ENCODE measurements around the gene IL1RAP.
"Not testable (repeated sequence)": the region's sequence is repeated elsewhere in the genome, so short reads cannot be mapped to it uniquely, and the experiment has no call there.

The IL1RAP gene, protein sequence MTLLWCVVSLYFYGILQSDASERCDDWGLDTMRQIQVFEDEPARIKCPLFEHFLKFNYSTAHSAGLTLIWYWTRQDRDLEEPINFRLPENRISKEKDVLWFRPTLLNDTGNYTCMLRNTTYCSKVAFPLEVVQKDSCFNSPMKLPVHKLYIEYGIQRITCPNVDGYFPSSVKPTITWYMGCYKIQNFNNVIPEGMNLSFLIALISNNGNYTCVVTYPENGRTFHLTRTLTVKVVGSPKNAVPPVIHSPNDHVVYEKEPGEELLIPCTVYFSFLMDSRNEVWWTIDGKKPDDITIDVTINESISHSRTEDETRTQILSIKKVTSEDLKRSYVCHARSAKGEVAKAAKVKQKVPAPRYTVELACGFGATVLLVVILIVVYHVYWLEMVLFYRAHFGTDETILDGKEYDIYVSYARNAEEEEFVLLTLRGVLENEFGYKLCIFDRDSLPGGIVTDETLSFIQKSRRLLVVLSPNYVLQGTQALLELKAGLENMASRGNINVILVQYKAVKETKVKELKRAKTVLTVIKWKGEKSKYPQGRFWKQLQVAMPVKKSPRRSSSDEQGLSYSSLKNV

DNA sequence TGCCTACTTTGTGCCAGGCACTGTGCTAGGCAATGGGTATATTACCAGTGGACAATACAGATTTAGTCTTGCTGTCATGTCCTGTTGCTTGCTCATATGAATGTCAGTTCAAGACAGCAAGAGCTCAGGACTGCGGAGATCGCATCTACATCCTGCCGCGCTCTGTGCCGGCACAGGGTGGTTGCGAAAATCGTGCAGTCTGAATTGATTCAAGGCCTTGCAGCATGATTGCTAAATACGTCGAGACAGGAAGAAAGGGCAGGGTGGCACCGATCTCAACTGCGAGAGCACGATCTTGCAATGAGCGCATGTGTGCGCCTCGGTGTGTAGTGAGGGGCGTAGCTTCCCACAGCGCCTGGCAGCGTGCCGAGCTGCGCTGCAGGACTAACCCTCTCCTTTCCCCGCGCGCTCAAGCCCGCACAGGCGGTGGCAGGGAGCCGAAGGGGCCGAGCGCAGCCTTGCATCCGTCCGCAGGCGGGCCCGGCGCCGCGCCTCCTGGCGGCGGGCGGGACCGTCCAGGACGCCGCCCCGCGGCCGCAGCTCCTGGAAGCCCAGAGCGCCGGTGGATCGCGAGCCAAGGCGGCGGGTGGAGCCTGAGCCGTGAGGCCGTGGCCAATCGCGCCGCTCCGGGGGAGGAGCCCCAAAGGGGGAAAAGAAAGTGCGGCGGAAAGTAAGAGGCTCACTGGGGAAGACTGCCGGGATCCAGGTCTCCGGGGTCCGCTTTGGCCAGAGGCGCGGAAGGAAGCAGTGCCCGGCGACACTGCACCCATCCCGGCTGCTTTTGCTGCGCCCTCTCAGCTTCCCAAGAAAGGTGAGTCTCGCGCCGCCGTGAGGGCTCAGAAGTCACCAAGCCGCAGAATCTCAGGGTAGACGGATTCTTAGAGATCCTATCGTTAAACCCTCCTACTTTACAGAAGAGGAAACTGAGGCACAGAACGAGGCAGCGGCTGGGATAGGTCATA, at the start of gene IL1RAP:
TSS of gene IL1RAP (plus strand) at position 677 of the 962 bp plus-strand sequence. CDS start 50,205 bp downstream, outside the sequence.
- peak; percentile 28 for DNase-seq

DNA sequence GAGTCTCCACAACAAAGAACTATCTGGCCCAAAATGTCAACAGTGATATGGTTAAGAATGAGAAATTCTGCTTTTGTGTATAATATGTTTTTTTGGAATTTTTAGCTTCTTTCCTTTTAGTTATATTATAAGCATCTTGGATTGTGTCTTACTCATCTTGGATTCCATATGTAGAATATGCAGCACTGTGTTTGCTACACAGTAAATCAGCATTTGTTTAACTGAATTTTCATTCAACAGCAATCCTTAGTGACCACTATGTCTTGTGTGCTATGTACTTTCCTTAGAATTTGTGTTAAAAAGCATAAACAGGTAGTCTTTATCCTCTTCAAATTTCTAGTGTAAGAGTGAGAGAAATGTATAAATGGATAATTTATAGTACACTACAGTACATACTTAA, 46.0 kb upstream of the IL1RAP start:
- DNase-seq = no peak

- not testable (repeated sequence) for DNase-seq
These were observed 40.6 kb upstream of the IL1RAP start for GRCh38 chr3:190473261-190473660.

DNA sequence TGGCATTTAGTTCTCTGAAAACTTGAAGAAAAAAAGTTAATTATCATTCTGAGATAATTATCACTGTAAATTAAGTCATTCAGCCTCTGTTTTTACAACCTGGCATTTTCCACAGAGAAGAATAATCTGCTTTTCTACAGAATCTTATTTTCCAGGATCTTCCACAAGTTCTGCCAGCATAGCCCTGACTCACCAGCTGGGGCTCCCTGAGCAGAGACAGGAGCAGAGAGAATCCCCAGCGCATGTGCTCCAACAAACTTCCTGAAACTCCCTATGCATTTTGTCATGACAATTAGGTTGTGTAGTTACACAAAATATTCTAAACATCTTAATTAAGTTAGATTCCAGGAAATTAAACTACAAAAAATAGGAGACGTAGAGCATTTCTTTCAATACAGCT, 32.1 kb upstream of the IL1RAP start:
- no peak for DNase-seq

GRCh38 chr3:190485830-190486532, 27.9 kb upstream of the IL1RAP start:
- DNase-seq = no peak

- no peak for DNase-seq
These were observed 27.4 kb upstream of the IL1RAP start for GRCh38 chr3:190486533-190486864.

- no peak for DNase-seq
These were observed 26.8 kb upstream of the IL1RAP start for GRCh38 chr3:190486908-190487607.

GRCh38 chr3:190491533-190492054, 22.3 kb upstream of the IL1RAP start:
- no peak for DNase-seq

DNA sequence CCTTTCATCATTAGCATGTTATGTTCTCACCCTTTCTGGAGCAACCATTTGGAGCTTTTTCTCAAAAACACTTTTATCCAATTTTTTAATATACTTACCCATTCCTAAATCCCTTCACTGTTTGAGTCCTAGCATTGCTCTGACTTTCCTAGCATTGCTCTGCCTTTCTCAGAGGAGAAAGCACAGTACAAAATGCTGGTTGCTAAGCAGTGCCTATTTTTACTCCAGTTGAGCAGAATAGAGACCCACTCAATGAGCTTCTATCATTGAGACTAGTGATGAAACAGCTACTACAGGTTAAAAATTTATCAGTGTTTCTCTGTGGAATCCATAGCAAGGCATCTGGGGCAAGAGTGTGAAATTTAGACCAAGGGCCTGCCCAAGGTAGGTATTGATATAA, 21.8 kb upstream of the IL1RAP start:
- DNase-seq = no peak

- DNase-seq = no peak
These were observed 20.9 kb upstream of the IL1RAP start for GRCh38 chr3:190492966-190493365.

- no peak for DNase-seq
These were observed 19.0 kb upstream of the IL1RAP start for GRCh38 chr3:190494907-190495306.

GRCh38 chr3:190495354-190495753, 18.5 kb upstream of the IL1RAP start:
- DNase-seq = no peak

- no peak for DNase-seq
These were observed 18.1 kb upstream of the IL1RAP start for GRCh38 chr3:190495796-190496195.

DNA sequence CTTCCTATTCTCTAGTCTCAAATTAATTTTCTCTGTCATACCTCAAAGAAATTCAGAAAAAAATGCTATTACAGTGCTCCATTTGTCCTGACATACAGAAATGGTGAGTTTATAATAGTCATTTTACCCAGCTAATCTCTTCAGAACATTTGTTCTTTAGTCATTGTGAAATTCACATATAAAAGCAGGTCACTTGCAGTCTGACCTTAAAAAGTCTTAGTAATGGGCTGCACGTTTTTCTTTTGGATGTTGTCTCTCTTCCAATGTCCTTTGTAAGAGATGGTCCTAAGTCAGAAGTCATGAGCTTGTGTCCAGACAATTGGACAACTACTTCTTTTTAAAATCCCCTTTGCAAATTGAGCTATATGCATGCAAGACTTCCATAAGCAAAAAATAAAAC, 17.0 kb upstream of the IL1RAP start:
- no peak for DNase-seq

DNA sequence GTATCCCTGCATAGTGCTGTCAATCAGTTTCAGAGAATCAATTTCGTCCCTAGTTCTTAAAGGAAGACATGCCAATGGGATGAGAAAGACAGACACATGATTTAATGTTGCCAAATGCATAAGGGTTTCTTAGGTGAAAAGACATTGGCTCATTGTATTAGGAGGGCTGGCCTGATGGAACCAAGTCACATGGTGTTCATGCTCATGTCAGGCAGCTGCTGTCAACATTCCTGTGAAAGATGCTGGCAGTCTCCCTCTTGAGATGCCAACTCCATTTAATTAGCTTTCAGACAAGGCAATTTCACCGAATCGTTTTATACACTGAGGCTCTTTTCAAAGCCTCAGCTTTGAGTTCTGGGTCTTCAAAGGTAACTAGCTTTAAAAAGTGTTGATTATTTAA, 16.1 kb upstream of the IL1RAP start:
- no peak for DNase-seq

DNA sequence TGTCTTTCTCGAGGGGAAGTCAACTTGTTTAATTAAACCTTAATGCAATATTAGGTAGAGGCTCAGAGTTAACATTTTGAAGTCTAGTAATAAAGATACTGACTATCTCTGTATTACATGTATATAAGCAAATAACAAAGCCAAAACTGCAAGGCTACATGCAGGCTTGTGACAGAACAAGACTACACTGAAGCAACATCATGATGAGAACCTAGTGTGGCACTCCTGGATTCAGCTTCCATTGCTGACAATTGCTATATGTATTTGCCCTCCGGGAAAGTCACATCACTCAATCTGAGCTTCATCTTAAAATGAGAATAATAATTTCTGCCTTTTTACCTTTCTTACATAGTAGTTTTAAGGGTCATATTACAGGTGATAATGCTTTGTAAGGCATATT, 15.6 kb upstream of the IL1RAP start:
- no peak for DNase-seq

DNA sequence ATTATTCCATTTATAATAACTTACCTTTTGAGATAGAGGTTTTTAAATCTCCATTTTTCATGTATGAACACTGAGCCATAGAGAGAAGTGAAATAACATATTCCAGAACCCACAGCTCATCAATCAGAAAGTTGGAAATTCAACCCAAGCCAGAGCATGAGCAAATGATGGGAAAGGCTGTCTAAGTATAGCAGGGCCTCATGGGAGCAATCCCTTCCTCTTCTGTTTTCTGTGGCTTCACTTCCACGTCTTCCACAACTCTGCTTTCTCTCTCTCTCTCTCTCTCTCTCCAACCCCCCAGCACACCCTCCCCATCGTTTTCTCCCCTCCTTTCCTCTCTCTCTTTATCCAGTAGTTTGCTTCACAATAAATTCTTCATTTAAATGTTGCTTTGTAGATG, 14.8 kb upstream of the IL1RAP start:
- no peak for DNase-seq

- DNase-seq = no peak
These were observed 10.9 kb upstream of the IL1RAP start for GRCh38 chr3:190502946-190503345.

GRCh38 chr3:190504354-190505125, 9.3 kb upstream of the IL1RAP start:
- DNase-seq = no peak

- DNase-seq = no peak
These were observed 8.4 kb upstream of the IL1RAP start for GRCh38 chr3:190505381-190506003.

- DNase-seq = no peak
These were observed 7.6 kb upstream of the IL1RAP start for GRCh38 chr3:190506271-190506670.

Measured in NCI-H1694 (cell line).